H1 (cell line): ENCODE measurements around the gene DIRAS2.

Experiments used
- CREB1 ChIP-seq: IDR thresholded peaks from 2 replicates; pipeline ENCODE4 v1.6.1; 2012; ENCODE audit warnings: inconsistent platforms
- POLR2A ChIP-seq, 2 experiments: IDR thresholded peaks; 1 replicate in 1 of 2; 2 replicates in 1 of 2; pipeline ENCODE4 v1.6.1; 2011; ENCODE audit warnings: low read depth in 2 of 2, low read length in 2 of 2, mild to moderate bottlenecking in 2 of 2; ENCODE audit errors: control extremely low read depth in 1 of 2
- POLR2AphosphoS5 ChIP-seq: IDR thresholded peaks from 2 replicates; pipeline ENCODE4 v1.6.1; 2011; ENCODE audit warnings: low read depth, low read length
- RXRA ChIP-seq: IDR thresholded peaks from 2 replicates; pipeline ENCODE4 v1.6.1; 2011; ENCODE audit warnings: low read depth, mild to moderate bottlenecking, low read length, moderate library complexity; ENCODE audit not compliant: insufficient read depth

DNA sequence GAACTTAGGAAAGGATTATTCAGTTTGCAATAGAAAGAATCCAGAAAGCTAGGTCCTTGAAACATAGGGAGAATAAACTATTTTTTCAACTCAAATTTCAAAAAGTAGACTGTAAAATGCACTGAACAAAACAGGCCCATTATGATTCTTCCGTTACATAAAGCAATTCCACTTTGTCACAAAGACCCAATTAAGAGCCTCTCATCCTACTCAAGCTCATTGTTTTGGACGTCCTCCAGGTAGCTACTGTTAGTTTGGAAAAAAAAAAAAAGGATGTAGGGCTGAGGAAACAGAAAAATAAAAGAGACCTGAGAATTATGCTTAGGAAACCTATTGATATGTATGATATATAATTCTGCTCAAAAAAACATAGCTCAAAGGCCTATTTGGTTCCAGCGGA, 74.0 kb downstream of the DIRAS2 start:
- TF ChIP-seq POLR2A (IDR thresholded peaks at IDR 0.05; ENCODE audit: control extremely low read depth in 1 of 2, low read depth in 2 of 2, low read length in 2 of 2) (no peak), RXRA (no peak), CREB1 (no peak), POLR2AphosphoS5 (no peak)
